ENCODE data around the gene CCDC182. TPM values are rescaled to one million over a fixed set of nuclear protein-coding genes. Genes with fewer than 3 reads are reported as not detected.

Gene CCDC182
- total and polyA plus RNA-seq, 2 experiments from 2014 or later = not detected

DNA sequence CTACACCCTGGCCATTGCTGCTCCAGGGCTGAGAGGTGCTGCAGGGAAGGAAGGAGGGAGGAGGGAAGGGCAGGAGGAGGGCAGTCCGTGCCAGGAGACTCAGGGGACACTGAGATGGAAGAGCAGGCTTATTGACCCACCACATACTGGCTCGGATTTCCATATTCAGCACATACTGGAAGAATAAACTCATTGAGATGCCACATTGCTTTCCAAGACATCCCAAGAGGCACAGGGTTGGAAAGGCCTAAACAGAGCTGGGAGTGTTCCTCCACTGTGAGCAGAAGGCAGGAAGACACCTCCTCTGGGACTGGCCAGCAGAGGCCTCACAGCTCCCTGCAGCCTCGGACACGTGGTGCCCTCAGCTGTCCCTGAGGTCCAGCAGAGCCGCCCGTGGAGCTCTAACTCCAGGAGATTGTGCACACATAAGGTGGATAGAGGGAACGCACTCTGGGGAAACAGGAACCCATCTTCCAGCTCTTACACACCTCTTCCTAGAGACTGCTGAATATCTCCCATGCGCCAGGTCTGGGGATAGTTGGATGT lies 17.4 kb downstream of the CCDC182 start:
- Histone ChIP-seq H3K36me3 (ENCODE audit: low read depth) (no peaks in the 10 kb centered on the region), H3K4me3 (no peak overlapping the region), H3K4me2 (ENCODE audit: unreplicated experiment) (no peak overlapping the region), H3K27me3 (replicated peaks; ENCODE audit: insufficient read depth) (peaks cover 4% of the 10 kb centered on the region), H3K79me2 (ENCODE audit: insufficient read depth) (no peaks in the 10 kb centered on the region), H3K4me1 (ENCODE audit: insufficient read depth) (no peaks in the 10 kb centered on the region), H3F3A (ENCODE audit: insufficient read depth) (no peaks in the 10 kb centered on the region), H4K20me1 (ENCODE audit: insufficient read depth) (no peaks in the 10 kb centered on the region), H3K27ac (no peak overlapping the region), H3K9me3 (ENCODE audit: low read depth) (no peaks in the 10 kb centered on the region), H2AFZ (no peak overlapping the region), H3K9ac (no peak overlapping the region), H3K9me2 (ENCODE audit: insufficient read depth) (no peaks in the 10 kb centered on the region)
- in situ Hi-C loops (cut with MboI) = no loop called here
- 49 to 58% methylated on average over 8 of the region's 8 CpGs for WGBS, 2 experiments (ENCODE audit: low coverage in 1 of 2, low lambda C conversion rate in 2 of 2, missing lambda C conversion rate in 2 of 2)
- DNase-seq = no peak
- TF ChIP-seq EZH2phosphoT487 (IDR thresholded peaks at IDR 0.05; ENCODE audit: insufficient read depth, low read depth) (no peak), EZH2 (IDR thresholded peaks at IDR 0.05; ENCODE audit: insufficient read depth, poor library complexity, severe bottlenecking) (no peak)

- H3K79me2 ChIP-seq (ENCODE audit: insufficient read depth) = no peaks in the 10 kb centered on the region
- TF ChIP-seq EZH2phosphoT487 (IDR thresholded peaks at IDR 0.05; ENCODE audit: insufficient read depth, low read depth) (no peak), EZH2 (IDR thresholded peaks at IDR 0.05; ENCODE audit: insufficient read depth, poor library complexity, severe bottlenecking) (no peak)
- H3K4me1 ChIP-seq (ENCODE audit: insufficient read depth) = no peaks in the 10 kb centered on the region
- no peak overlapping the region for H3K27ac ChIP-seq
- H3K9ac ChIP-seq = no peak overlapping the region
- in situ Hi-C loops (cut with MboI) = no loop called here
- 45 to 53% methylated on average over 5 of the region's 5 CpGs for WGBS, 2 experiments (ENCODE audit: low coverage in 1 of 2, low lambda C conversion rate in 2 of 2, missing lambda C conversion rate in 2 of 2)
- no peaks in the 10 kb centered on the region for H4K20me1 ChIP-seq (ENCODE audit: insufficient read depth)
- no peak overlapping the region for H2AFZ ChIP-seq
- no peak overlapping the region for H3K4me2 ChIP-seq (ENCODE audit: unreplicated experiment)
- H3F3A ChIP-seq (ENCODE audit: insufficient read depth) = no peaks in the 10 kb centered on the region
- H3K4me3 ChIP-seq = no peak overlapping the region
- no peaks in the 10 kb centered on the region for H3K36me3 ChIP-seq (ENCODE audit: low read depth)
- no peaks in the 10 kb centered on the region for H3K9me3 ChIP-seq (ENCODE audit: low read depth)
- DNase-seq = no peak
- no peaks in the 10 kb centered on the region for H3K9me2 ChIP-seq (ENCODE audit: insufficient read depth)
- peaks cover 3% of the 10 kb centered on the region for H3K27me3 ChIP-seq (replicated peaks; ENCODE audit: insufficient read depth)
Observed at GRCh38 chr17:57726838-57727237, 18.3 kb downstream of the CCDC182 start.

- Histone ChIP-seq H3K4me3 (no peak overlapping the region), H3K27me3 (replicated peaks; ENCODE audit: insufficient read depth) (peaks cover 3% of the 10 kb centered on the region), H3K9me3 (ENCODE audit: low read depth) (no peaks in the 10 kb centered on the region), H3K79me2 (ENCODE audit: insufficient read depth) (no peaks in the 10 kb centered on the region), H3K4me1 (ENCODE audit: insufficient read depth) (no peaks in the 10 kb centered on the region), H2AFZ (no peak overlapping the region), H3K4me2 (ENCODE audit: unreplicated experiment) (no peak overlapping the region), H3K9ac (no peak overlapping the region), H3K27ac (no peak overlapping the region), H3F3A (ENCODE audit: insufficient read depth) (no peaks in the 10 kb centered on the region), H4K20me1 (ENCODE audit: insufficient read depth) (no peaks in the 10 kb centered on the region), H3K36me3 (ENCODE audit: low read depth) (no peaks in the 10 kb centered on the region), H3K9me2 (ENCODE audit: insufficient read depth) (no peaks in the 10 kb centered on the region)
- in situ Hi-C loops (cut with MboI) = no loop called here
- DNase-seq = no peak
- 55 to 64% methylated on average over 9 of the region's 9 CpGs for WGBS, 2 experiments (ENCODE audit: low coverage in 1 of 2, low lambda C conversion rate in 2 of 2, missing lambda C conversion rate in 2 of 2)
- TF ChIP-seq EZH2 (IDR thresholded peaks at IDR 0.05; ENCODE audit: insufficient read depth, poor library complexity, severe bottlenecking) = no peak
- no peak for TF ChIP-seq EZH2phosphoT487 (IDR thresholded peaks at IDR 0.05; ENCODE audit: insufficient read depth, low read depth)
Observed at GRCh38 chr17:57726213-57726790, 18.8 kb downstream of the CCDC182 start.

DNA sequence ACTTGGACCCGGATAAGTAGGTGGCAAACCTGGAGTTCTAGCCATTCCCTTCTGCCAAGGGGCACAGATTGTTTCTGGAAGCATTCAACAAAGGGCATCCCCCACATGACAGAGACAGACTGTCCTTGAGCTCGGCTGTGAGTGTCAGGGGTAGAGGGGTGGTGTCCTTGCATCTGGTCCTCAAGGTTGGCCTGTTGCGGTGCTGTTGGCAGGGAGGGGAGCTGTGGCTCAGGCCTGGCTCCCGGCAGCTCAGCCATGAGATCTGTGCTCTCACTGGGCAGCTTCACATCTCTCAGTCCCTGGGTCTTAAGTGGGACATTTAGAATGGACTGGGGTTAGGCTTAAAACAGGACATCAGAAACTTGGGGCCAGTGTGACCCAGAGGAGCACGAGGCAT lies 20.4 kb downstream of the CCDC182 start:
- Histone ChIP-seq H3K36me3 (ENCODE audit: low read depth) (no peaks in the 10 kb centered on the region), H3K4me2 (ENCODE audit: unreplicated experiment) (no peak overlapping the region), H3K79me2 (ENCODE audit: insufficient read depth) (no peaks in the 10 kb centered on the region), H3K4me3 (no peak overlapping the region), H3F3A (ENCODE audit: insufficient read depth) (no peaks in the 10 kb centered on the region), H2AFZ (no peak overlapping the region), H3K9me3 (ENCODE audit: low read depth) (no peaks in the 10 kb centered on the region), H3K4me1 (ENCODE audit: insufficient read depth) (no peaks in the 10 kb centered on the region), H3K9me2 (ENCODE audit: insufficient read depth) (no peaks in the 10 kb centered on the region), H3K27me3 (replicated peaks; ENCODE audit: insufficient read depth) (peaks cover 3% of the 10 kb centered on the region), H3K27ac (no peak overlapping the region), H3K9ac (no peak overlapping the region), H4K20me1 (ENCODE audit: insufficient read depth) (no peaks in the 10 kb centered on the region)
- TF ChIP-seq EZH2 (IDR thresholded peaks at IDR 0.05; ENCODE audit: insufficient read depth, poor library complexity, severe bottlenecking) (no peak), EZH2phosphoT487 (IDR thresholded peaks at IDR 0.05; ENCODE audit: insufficient read depth, low read depth) (no peak)
- no peak for DNase-seq
- WGBS, 2 experiments (ENCODE audit: low coverage in 1 of 2, low lambda C conversion rate in 2 of 2, missing lambda C conversion rate in 2 of 2) = 60 to 62% methylated on average over 5 of the region's 5 CpGs
- in situ Hi-C loops (cut with MboI) = no loop called here
